ENCODE results near the gene NOS1AP.

DNA sequence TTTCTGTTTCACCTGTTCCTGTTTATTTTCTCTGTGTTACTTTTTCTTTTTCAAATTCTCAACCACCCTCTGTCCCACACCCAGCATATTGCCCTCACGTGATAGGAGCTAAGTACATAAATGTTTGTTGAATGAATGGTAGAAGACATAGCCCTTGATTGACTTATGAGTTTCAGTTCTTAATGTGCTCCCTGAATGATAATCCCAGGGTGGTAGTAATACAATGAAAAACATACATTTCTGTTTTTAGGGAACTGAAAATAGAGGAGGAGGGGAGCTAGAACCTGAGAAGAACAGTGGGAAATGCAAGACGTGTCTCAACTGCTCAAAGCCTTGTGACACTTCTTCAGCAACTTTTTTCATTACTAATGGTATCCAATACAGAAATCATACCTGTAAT lies 160.1 kb downstream of the NOS1AP start:
- TF ChIP-seq CSDC2 (CRISPR knock-in tag; IDR thresholded peaks at IDR 0.05) (no peak), ESRRG (CRISPR knock-in tag; IDR thresholded peaks at IDR 0.05) (no peak), RARB (CRISPR knock-in tag; IDR thresholded peaks at IDR 0.05) (no peak), ISL1 (CRISPR knock-in tag; IDR thresholded peaks at IDR 0.05) (no peak), GLIS3 (CRISPR knock-in tag; IDR thresholded peaks at IDR 0.05) (no peak)

Data from SK-N-SH treated with all-trans-retinoic acid at 6 μM for 48 hours (cell line).